GM12878 (cell line): ENCODE data around the gene DPYSL3. TPM values are rescaled to one million over a fixed set of nuclear protein-coding genes. Genes with fewer than 3 reads are reported as not detected.

Experiments
- ATAC-seq: fragments of 200-7000 bp; cut with Tn5 transposase; 3 replicates; pipeline ENCODE4 v1.9.1; 2020; ENCODE audit warnings: mild to moderate bottlenecking, moderate library complexity
- BruUV-seq: library from RNA; stranded (reverse); fragments of 400-500 nt; replicated peaks from 2 replicates; lab custom pipeline; 2021; lab: Mats Ljungman, UMichigan
- CTCF ChIA-PET: fragments of 300-600 bp; sonication (Branson Sonifier 250); formaldehyde crosslinking; extraction: SDS; loops from one replicate; lab custom pipeline; 2021; ENCODE audit warnings: inconsistent platforms; lab: Yijun Ruan, JAX
- POLR2A ChIA-PET: fragments of 350-600 bp; formaldehyde crosslinking; extraction: SDS; loops from one replicate; lab custom pipeline; 2021; ENCODE audit warnings: inconsistent platforms; lab: Charles Lee
- RAD21 ChIA-PET: fragments of 300-600 bp; sonication (Branson Sonifier 250); formaldehyde crosslinking; loops from one replicate; lab custom pipeline; 2023; ENCODE audit warnings: antibody characterized with exemption; ENCODE audit not compliant: unreplicated experiment; lab: Charles Lee
- SMC1A ChIA-PET: fragments of 300-600 bp; sonication (Branson Sonifier 250); formaldehyde crosslinking; loops from one replicate; lab custom pipeline; 2023; ENCODE audit not compliant: unreplicated experiment, uncharacterized antibody; lab: Charles Lee
- DNase-seq: peaks from one replicate; pipeline ENCODE4 v3.0.0-alpha.2; 2011; ENCODE audit warnings: low read depth, low spot score
- FAIRE-seq: peaks from 3 replicates; lab custom pipeline; 2011; peaks lifted over from hg19 to GRCh38; lab: Jason Lieb, UNC
- H2AFZ ChIP-seq: 2 replicates; pipeline ENCODE4 v1.6.0; 2011; ENCODE audit warnings: low read depth, low read length, control low read depth; ENCODE audit not compliant: control insufficient read depth
- H3K27ac ChIP-seq: 2 replicates; pipeline ENCODE4 v1.5.1; 2011; ENCODE audit warnings: control low read depth; ENCODE audit not compliant: control insufficient read depth, insufficient read depth
- H3K27me3 ChIP-seq, 2 experiments: replicated peaks in 1 of 2; 2 replicates each; pipeline versions ENCODE4 v1.6.0 to v1.6.1; 2011; ENCODE audit warnings: low read length in 1 of 2; ENCODE audit not compliant: control insufficient read depth in 2 of 2, insufficient read depth in 2 of 2
- H3K36me3 ChIP-seq, 2 experiments: 2 replicates each; pipeline ENCODE4 v1.5.1; 2011; ENCODE audit warnings: low read length in 1 of 2; ENCODE audit not compliant: control insufficient read depth in 2 of 2, insufficient read depth in 2 of 2
- H3K4me1 ChIP-seq: 2 replicates; pipeline ENCODE4 v1.6.1; 2011; ENCODE audit warnings: mild to moderate bottlenecking, low read length, moderate library complexity, mixed read lengths; ENCODE audit not compliant: control insufficient read depth, insufficient read depth
- H3K4me2 ChIP-seq: 2 replicates; pipeline ENCODE4 v1.6.0; 2011; ENCODE audit warnings: control low read depth; ENCODE audit not compliant: control insufficient read depth, insufficient read depth
- H3K4me3 ChIP-seq: fragments of 200-600 bp; sonication (generic); 2 replicates; pipeline ENCODE4 v1.5.1; 2016
- H3K79me2 ChIP-seq: 2 replicates; pipeline ENCODE4 v1.6.0; 2011; ENCODE audit warnings: low read length; ENCODE audit not compliant: control insufficient read depth, insufficient read depth
- H3K9ac ChIP-seq: 2 replicates; pipeline ENCODE4 v1.8.0; 2011; ENCODE audit warnings: low read length, control low read depth, mixed read lengths; ENCODE audit not compliant: control insufficient read depth, insufficient read depth
- H3K9me3 ChIP-seq: replicated peaks from 3 replicates; pipeline ENCODE4 v1.5.1; 2011; ENCODE audit warnings: mild to moderate bottlenecking, low read length; ENCODE audit not compliant: control insufficient read depth, insufficient read depth
- H4K20me1 ChIP-seq: 2 replicates; pipeline ENCODE4 v1.6.0; 2011; ENCODE audit not compliant: control insufficient read depth, insufficient read depth
- BHLHE40 ChIP-seq, 2 experiments: fragments of 450-650 bp in 1 of 2; IDR thresholded peaks; 2 replicates each; pipeline ENCODE4 v1.6.1; 2011 to 2017; ENCODE audit warnings: low read depth in 2 of 2, borderline replicate concordance in 1 of 2, improper control_type of control experiment in 1 of 2, low read length in 1 of 2, mild to moderate bottlenecking in 1 of 2
- BRCA1 ChIP-seq: IDR thresholded peaks from 2 replicates; pipeline ENCODE4 v1.6.1; 2011; ENCODE audit warnings: low read depth, low read length, improper control_type of control experiment
- NR2C1 ChIP-seq: fragments of 450-650 bp; IDR thresholded peaks from 2 replicates; pipeline ENCODE4 v1.6.1; 2017; ENCODE audit warnings: antibody characterized with exemption, mild to moderate bottlenecking, moderate library complexity
- RFX5 ChIP-seq: IDR thresholded peaks from 2 replicates; pipeline ENCODE4 v1.6.1; 2011; ENCODE audit warnings: low read depth, low read length, improper control_type of control experiment
- SMAD1 ChIP-seq: fragments of 450-650 bp; IDR thresholded peaks from 2 replicates; pipeline ENCODE4 v1.6.1; 2018; ENCODE audit warnings: mild to moderate bottlenecking, low read depth; ENCODE audit not compliant: partially characterized antibody
- TARDBP ChIP-seq: IDR thresholded peaks from 2 replicates; pipeline ENCODE4 v1.6.1; 2016; ENCODE audit warnings: borderline replicate concordance
- whole genome bisulfite sequencing: methylation state at CpG from one replicate; pipeline ENCODE4 v1.1.6; 2016; ENCODE audit warnings: low lambda C conversion rate; ENCODE audit not compliant: insufficient replicate concordance, insufficient coverage; ENCODE audit errors: missing lambda C conversion rate; 5-methylcytosine and 5-hydroxymethylcytosine counted together
- in situ Hi-C: fragments of 300-500 bp; cut with MboI; formaldehyde crosslinking; loops from 9 replicates; pipeline ENCODE4 v1.14.3; 2018; ENCODE audit warnings: mixed read lengths
- intact Hi-C: fragments of 100-400 bp; cut with micrococcal nuclease; formaldehyde crosslinking; loops from one replicate; pipeline ENCODE4 v1.14.2; 2022; ENCODE audit not compliant: unreplicated experiment
- polyA plus RNA-seq, 11 experiments: library from polyadenylated mRNA; depleted of rRNA in 4 of 11; unstranded in 6 of 11; stranded (reverse) in 5 of 11; fragments of >200 nt; fragmentation: Nextera tagmentation in 4 of 11; fragmentation: Illumina TruSeq in 1 of 11; extraction: Ambion mirVana in 4 of 11; extraction: Trizol in 1 of 11; gene quantifications; 1 replicate in 1 of 11; 2 replicates in 10 of 11; pipeline versions ENCODE4 v1.2.1 to v1.2.3, GENCODE V29; 2011 to 2016; ENCODE audit warnings: inconsistent platforms in 2 of 11, missing spikeins in 2 of 11, low read depth in 1 of 11
- total RNA-seq, 4 experiments: library from RNA; depleted of rRNA in 3 of 4; stranded (reverse); fragments of >200 nt in 3 of 4; fragmentation: Illumina TruSeq in 1 of 4; extraction: Trizol in 1 of 4; gene quantifications; 2 replicates each; pipeline versions ENCODE4 v1.2.1 to v1.2.3, GENCODE V29; 2013 to 2021
- TF ChIP-seq, protein P1 (sequence below): IDR thresholded peaks from 2 replicates; pipeline ENCODE4 v1.6.1; 2012; ENCODE audit warnings: mild to moderate bottlenecking, low read depth, low read length
- TF ChIP-seq, protein P2 (sequence below): fragments of 450-650 bp; IDR thresholded peaks from 2 replicates; pipeline ENCODE4 v1.6.1; 2017; ENCODE audit warnings: mild to moderate bottlenecking, low read depth, inconsistent platforms; ENCODE audit not compliant: poor library complexity, severe bottlenecking
- TF ChIP-seq, protein P3 (sequence below): IDR thresholded peaks from 2 replicates; pipeline ENCODE4 v1.6.1; 2011; ENCODE audit warnings: borderline replicate concordance, low read depth, mild to moderate bottlenecking, moderate library complexity, low read length; ENCODE audit not compliant: insufficient read depth, poor library complexity, severe bottlenecking
- TF ChIP-seq, protein P4 (sequence below), 3 experiments: IDR thresholded peaks in 2 of 3; conservative IDR thresholded peaks in 1 of 3; 2 replicates each; pipeline ENCODE4 v1.5.1; 2011; ENCODE audit warnings: low read depth in 3 of 3, low read length in 3 of 3, mild to moderate bottlenecking in 3 of 3, control low read depth in 2 of 3, moderate library complexity in 2 of 3, inconsistent platforms in 1 of 3, mixed read lengths in 1 of 3; ENCODE audit not compliant: control insufficient read depth in 2 of 3, insufficient read depth in 1 of 3; ENCODE audit errors: extremely low read depth in 1 of 3
- TF ChIP-seq, protein P5 (sequence below): IDR thresholded peaks from 2 replicates; pipeline ENCODE4 v1.6.1; 2011; ENCODE audit warnings: low read depth, mild to moderate bottlenecking, low read length, moderate library complexity, borderline replicate concordance; ENCODE audit errors: extremely low read depth

Gene DPYSL3
- total and polyA plus RNA-seq, 10 of the 15 experiments (the other 5 are each of a cell fraction or from before 2014, with no cell fraction given), result 0.08 to 1.5 (median 0.45) TPM; not detected in 1

DNA sequence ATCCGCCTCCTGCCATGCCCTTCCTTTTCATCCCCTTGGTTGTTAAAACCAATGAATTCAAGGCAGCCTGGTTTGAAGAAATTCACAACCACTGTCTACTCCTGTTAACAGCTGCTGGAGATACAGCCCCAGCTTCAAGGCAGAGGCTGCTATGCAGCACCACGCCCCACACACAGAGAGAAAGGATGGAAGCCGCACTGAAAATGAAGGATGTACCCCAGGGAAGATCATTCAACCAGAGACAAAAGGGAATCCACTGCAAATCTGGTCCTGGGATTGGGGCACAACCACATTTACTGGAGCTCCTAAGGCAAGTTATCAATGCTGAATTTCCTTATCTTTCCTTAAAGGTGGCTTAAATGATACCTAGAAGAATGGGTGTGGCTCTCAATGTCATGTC is 58.7 kb downstream of the DPYSL3 start:
- FAIRE-seq (no peak), DNase-seq (no peak), ATAC-seq (no peak)
- no peaks in the 10 kb centered on the region for H3K4me1 ChIP-seq
- peaks cover 4 to 14% of the 10 kb centered on the region in 2 experiments for H3K27me3 ChIP-seq
- H3K36me3 ChIP-seq, result no peaks in the 10 kb centered on the region
- in situ Hi-C loops, result loop anchor here (5.0 kb wide), 1 partner anchor 111 kb away; no protein-coding TSS in a partner anchor
- no peak overlapping the region for H3K4me2 ChIP-seq
- H3K27ac ChIP-seq, result no peak overlapping the region
- intact Hi-C loops, result loop anchor here (10.0 kb wide), 1 partner anchor 374 kb away; no protein-coding TSS in a partner anchor
- no peaks in the 10 kb centered on the region for H3K79me2 ChIP-seq
- H2AFZ ChIP-seq, result no peak overlapping the region
- ChIA-PET POLR2A (no interaction called here), RAD21 (no interaction called here), CTCF (interaction anchor here (0.7 to 2.2 kb wide), 6 partner anchors 13 to 127 kb away, joined by 3 to 9 read pairs (median 3); no protein-coding TSS in a partner anchor), SMC1A (interaction anchor here (1.2 to 1.4 kb wide), 2 partner anchors 81 to 127 kb away, joined by 3 to 4 read pairs; no protein-coding TSS in a partner anchor)
- 31% methylated on average over 3 of the region's 3 CpGs for WGBS
- no peak overlapping the region for H3K9ac ChIP-seq
- H3K4me3 ChIP-seq, result no peak overlapping the region
- BruUV-seq, result no TSS peak
- H3K9me3 ChIP-seq, result no peaks in the 10 kb centered on the region; the same call in 2 of the 3 replicates
- H4K20me1 ChIP-seq, result no peaks in the 10 kb centered on the region
- TF ChIP-seq, protein P1, sequence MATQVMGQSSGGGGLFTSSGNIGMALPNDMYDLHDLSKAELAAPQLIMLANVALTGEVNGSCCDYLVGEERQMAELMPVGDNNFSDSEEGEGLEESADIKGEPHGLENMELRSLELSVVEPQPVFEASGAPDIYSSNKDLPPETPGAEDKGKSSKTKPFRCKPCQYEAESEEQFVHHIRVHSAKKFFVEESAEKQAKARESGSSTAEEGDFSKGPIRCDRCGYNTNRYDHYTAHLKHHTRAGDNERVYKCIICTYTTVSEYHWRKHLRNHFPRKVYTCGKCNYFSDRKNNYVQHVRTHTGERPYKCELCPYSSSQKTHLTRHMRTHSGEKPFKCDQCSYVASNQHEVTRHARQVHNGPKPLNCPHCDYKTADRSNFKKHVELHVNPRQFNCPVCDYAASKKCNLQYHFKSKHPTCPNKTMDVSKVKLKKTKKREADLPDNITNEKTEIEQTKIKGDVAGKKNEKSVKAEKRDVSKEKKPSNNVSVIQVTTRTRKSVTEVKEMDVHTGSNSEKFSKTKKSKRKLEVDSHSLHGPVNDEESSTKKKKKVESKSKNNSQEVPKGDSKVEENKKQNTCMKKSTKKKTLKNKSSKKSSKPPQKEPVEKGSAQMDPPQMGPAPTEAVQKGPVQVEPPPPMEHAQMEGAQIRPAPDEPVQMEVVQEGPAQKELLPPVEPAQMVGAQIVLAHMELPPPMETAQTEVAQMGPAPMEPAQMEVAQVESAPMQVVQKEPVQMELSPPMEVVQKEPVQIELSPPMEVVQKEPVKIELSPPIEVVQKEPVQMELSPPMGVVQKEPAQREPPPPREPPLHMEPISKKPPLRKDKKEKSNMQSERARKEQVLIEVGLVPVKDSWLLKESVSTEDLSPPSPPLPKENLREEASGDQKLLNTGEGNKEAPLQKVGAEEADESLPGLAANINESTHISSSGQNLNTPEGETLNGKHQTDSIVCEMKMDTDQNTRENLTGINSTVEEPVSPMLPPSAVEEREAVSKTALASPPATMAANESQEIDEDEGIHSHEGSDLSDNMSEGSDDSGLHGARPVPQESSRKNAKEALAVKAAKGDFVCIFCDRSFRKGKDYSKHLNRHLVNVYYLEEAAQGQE, result no peak
- TF ChIP-seq TARDBP (no peak), RFX5 (no peak), SMAD1 (no peak), BHLHE40 (IDR thresholded peaks at IDR 0.05; ENCODE audit: borderline replicate concordance in 1 of 2, low read depth in 2 of 2, low read length in 1 of 2) (no peak), NR2C1 (no peak), BRCA1 (no peak)
- TF ChIP-seq, protein P2, sequence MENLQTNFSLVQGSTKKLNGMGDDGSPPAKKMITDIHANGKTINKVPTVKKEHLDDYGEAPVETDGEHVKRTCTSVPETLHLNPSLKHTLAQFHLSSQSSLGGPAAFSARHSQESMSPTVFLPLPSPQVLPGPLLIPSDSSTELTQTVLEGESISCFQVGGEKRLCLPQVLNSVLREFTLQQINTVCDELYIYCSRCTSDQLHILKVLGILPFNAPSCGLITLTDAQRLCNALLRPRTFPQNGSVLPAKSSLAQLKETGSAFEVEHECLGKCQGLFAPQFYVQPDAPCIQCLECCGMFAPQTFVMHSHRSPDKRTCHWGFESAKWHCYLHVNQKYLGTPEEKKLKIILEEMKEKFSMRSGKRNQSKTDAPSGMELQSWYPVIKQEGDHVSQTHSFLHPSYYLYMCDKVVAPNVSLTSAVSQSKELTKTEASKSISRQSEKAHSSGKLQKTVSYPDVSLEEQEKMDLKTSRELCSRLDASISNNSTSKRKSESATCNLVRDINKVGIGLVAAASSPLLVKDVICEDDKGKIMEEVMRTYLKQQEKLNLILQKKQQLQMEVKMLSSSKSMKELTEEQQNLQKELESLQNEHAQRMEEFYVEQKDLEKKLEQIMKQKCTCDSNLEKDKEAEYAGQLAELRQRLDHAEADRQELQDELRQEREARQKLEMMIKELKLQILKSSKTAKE, result no peak
- TF ChIP-seq, protein P3, sequence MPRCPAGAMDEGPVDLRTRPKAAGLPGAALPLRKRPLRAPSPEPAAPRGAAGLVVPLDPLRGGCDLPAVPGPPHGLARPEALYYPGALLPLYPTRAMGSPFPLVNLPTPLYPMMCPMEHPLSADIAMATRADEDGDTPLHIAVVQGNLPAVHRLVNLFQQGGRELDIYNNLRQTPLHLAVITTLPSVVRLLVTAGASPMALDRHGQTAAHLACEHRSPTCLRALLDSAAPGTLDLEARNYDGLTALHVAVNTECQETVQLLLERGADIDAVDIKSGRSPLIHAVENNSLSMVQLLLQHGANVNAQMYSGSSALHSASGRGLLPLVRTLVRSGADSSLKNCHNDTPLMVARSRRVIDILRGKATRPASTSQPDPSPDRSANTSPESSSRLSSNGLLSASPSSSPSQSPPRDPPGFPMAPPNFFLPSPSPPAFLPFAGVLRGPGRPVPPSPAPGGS, result no peak
- TF ChIP-seq, protein P4, sequence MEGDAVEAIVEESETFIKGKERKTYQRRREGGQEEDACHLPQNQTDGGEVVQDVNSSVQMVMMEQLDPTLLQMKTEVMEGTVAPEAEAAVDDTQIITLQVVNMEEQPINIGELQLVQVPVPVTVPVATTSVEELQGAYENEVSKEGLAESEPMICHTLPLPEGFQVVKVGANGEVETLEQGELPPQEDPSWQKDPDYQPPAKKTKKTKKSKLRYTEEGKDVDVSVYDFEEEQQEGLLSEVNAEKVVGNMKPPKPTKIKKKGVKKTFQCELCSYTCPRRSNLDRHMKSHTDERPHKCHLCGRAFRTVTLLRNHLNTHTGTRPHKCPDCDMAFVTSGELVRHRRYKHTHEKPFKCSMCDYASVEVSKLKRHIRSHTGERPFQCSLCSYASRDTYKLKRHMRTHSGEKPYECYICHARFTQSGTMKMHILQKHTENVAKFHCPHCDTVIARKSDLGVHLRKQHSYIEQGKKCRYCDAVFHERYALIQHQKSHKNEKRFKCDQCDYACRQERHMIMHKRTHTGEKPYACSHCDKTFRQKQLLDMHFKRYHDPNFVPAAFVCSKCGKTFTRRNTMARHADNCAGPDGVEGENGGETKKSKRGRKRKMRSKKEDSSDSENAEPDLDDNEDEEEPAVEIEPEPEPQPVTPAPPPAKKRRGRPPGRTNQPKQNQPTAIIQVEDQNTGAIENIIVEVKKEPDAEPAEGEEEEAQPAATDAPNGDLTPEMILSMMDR (IDR thresholded peaks at IDR 0.05 in 2 of 3, conservative IDR thresholded peaks at IDR 0.05 in 1 of 3; ENCODE audit: control insufficient read depth in 2 of 3, extremely low read depth in 1 of 3, insufficient read depth in 1 of 3, low read depth in 3 of 3, low read length in 3 of 3), result no peak
- TF ChIP-seq, protein P5, sequence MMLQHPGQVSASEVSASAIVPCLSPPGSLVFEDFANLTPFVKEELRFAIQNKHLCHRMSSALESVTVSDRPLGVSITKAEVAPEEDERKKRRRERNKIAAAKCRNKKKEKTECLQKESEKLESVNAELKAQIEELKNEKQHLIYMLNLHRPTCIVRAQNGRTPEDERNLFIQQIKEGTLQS, result no peak
